ENCODE results near the gene ZNF500.
A peak's percentile ranks its signal among the peaks of the same experiment; 100 is the strongest.

- TF ChIP-seq CTCF (IDR thresholded peaks at IDR 0.05) (no peak), POLR2AphosphoS5 (IDR thresholded peaks at IDR 0.05) (peak; percentile 72 to 93 (median 76))
Observed at GRCh38 chr16:4766875-4767628, at the start of gene ZNF500.

Measured in stomach (tissue), 4 donors.